ENCODE results near the gene CX3CR1.

Gene CX3CR1

GRCh38 chr3:39271363-39271914, 8.4 kb downstream of the CX3CR1 start:
- no peak overlapping the region for H3K4me2 ChIP-seq (ENCODE audit: low read length)
- no peaks in the 10 kb centered on the region for H3K79me1 ChIP-seq (ENCODE audit: low read length)
- no peak overlapping the region for H3K56ac ChIP-seq (ENCODE audit: low read length)
- no peak overlapping the region for H3K27ac ChIP-seq (ENCODE audit: low read depth, low read length)
- no peaks in the 10 kb centered on the region for H3K4me1 ChIP-seq (ENCODE audit: control insufficient read depth, low read depth, low read length)
- H2BK5ac ChIP-seq (ENCODE audit: low read length): no peak overlapping the region
- H4K5ac ChIP-seq (ENCODE audit: low read length): no peak overlapping the region
- no peak overlapping the region for H3K9ac ChIP-seq (ENCODE audit: low read length)
- no peak overlapping the region for H3K18ac ChIP-seq (ENCODE audit: low read length)
- DNase-seq: no peak
- H3K79me2 ChIP-seq (ENCODE audit: control insufficient read depth, insufficient read depth, low read length): no peaks in the 10 kb centered on the region
- no peak overlapping the region for H2BK120ac ChIP-seq (ENCODE audit: low read depth, low read length)
- H2BK15ac ChIP-seq (replicated peaks; ENCODE audit: low read depth): no peak overlapping the region
- H3K27me3 ChIP-seq (ENCODE audit: insufficient read depth, low read length, poor library complexity): no peaks in the 10 kb centered on the region
- no peak overlapping the region for H3K4ac ChIP-seq (ENCODE audit: low read depth, low read length)
- H4K8ac ChIP-seq (ENCODE audit: low read depth, low read length): no peak overlapping the region
- no peak overlapping the region for H2AK5ac ChIP-seq (ENCODE audit: low read length)
- no peak overlapping the region for H3K23ac ChIP-seq (ENCODE audit: low read length)
- no peak overlapping the region for H3K4me3 ChIP-seq (ENCODE audit: low read length)
- H3K36me3 ChIP-seq (ENCODE audit: control insufficient read depth, insufficient read depth, low read length): no peaks in the 10 kb centered on the region
- no CpG with 5 or more reads among the region's 6 CpGs for WGBS (ENCODE audit: extremely low coverage, insufficient coverage, low lambda C conversion rate)

DNA sequence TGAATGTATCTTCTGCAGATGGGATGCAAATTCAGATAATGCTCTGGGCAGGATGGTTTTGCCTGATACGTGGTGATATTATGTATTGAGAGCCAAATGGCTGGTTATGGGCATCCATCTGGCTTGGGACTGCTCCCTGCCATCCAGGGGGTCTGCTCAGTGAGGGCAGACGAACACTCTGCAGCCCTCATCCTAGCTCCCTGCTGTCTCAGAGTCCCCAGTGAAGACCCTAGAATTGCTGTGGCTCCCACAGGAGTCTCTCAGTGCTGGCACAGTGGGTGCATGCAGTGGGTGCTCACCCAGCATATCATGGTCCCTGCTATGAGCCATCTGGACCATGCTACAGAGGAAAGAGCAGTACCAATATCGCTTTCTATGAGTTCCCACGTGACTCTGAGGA, 10.3 kb downstream of the CX3CR1 start:
- Histone ChIP-seq H4K5ac (ENCODE audit: low read length) (no peak overlapping the region), H3K27me3 (ENCODE audit: insufficient read depth, low read length, poor library complexity) (no peaks in the 10 kb centered on the region), H3K79me1 (ENCODE audit: low read length) (no peaks in the 10 kb centered on the region), H2BK5ac (ENCODE audit: low read length) (no peak overlapping the region), H3K4me3 (ENCODE audit: low read length) (no peak overlapping the region), H3K4me1 (ENCODE audit: control insufficient read depth, low read depth, low read length) (no peaks in the 10 kb centered on the region), H3K27ac (ENCODE audit: low read depth, low read length) (no peak overlapping the region), H3K36me3 (ENCODE audit: control insufficient read depth, insufficient read depth, low read length) (no peaks in the 10 kb centered on the region), H3K4me2 (ENCODE audit: low read length) (no peak overlapping the region), H2BK15ac (replicated peaks; ENCODE audit: low read depth) (no peak overlapping the region), H3K4ac (ENCODE audit: low read depth, low read length) (no peak overlapping the region), H4K8ac (ENCODE audit: low read depth, low read length) (no peak overlapping the region), H3K18ac (ENCODE audit: low read length) (no peak overlapping the region), H2AK5ac (ENCODE audit: low read length) (no peak overlapping the region), H3K9ac (ENCODE audit: low read length) (no peak overlapping the region), H3K23ac (ENCODE audit: low read length) (no peak overlapping the region), H3K79me2 (ENCODE audit: control insufficient read depth, insufficient read depth, low read length) (no peaks in the 10 kb centered on the region), H3K56ac (ENCODE audit: low read length) (no peak overlapping the region), H2BK120ac (ENCODE audit: low read depth, low read length) (no peak overlapping the region)
- no CpG with 5 or more reads among the region's 4 CpGs for WGBS (ENCODE audit: extremely low coverage, insufficient coverage, low lambda C conversion rate)
- DNase-seq: no peak

DNA sequence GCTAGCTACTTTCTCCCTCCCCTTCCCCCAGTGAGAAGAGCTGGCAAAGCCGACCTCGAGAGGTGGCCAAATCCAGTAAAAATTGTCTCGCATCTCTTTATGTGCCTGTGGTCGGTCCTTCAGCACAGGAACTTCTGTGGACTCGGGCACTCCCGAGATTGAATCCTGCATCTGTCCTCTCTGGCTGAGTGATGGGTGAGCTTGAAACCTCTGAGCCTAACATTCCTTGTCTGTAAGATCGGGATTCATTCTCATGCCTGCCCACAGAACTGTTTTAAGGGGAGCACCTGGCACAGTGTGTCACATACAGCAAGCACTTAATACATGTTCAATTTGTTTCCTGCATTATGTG, 11.3 kb downstream of the CX3CR1 start:
- Histone ChIP-seq H3K4me1 (ENCODE audit: control insufficient read depth, low read depth, low read length) (no peaks in the 10 kb centered on the region), H3K56ac (ENCODE audit: low read length) (no peak overlapping the region), H3K4me3 (ENCODE audit: low read length) (no peak overlapping the region), H2AK5ac (ENCODE audit: low read length) (no peak overlapping the region), H4K8ac (ENCODE audit: low read depth, low read length) (no peak overlapping the region), H3K36me3 (ENCODE audit: control insufficient read depth, insufficient read depth, low read length) (no peaks in the 10 kb centered on the region), H3K79me2 (ENCODE audit: control insufficient read depth, insufficient read depth, low read length) (no peaks in the 10 kb centered on the region), H2BK120ac (ENCODE audit: low read depth, low read length) (no peak overlapping the region), H4K5ac (ENCODE audit: low read length) (no peak overlapping the region), H3K27me3 (ENCODE audit: insufficient read depth, low read length, poor library complexity) (no peaks in the 10 kb centered on the region), H2BK5ac (ENCODE audit: low read length) (no peak overlapping the region), H3K27ac (ENCODE audit: low read depth, low read length) (no peak overlapping the region), H3K18ac (ENCODE audit: low read length) (no peak overlapping the region), H3K4ac (ENCODE audit: low read depth, low read length) (no peak overlapping the region), H3K9ac (ENCODE audit: low read length) (no peak overlapping the region), H3K79me1 (ENCODE audit: low read length) (no peaks in the 10 kb centered on the region), H2BK15ac (replicated peaks; ENCODE audit: low read depth) (no peak overlapping the region), H3K23ac (ENCODE audit: low read length) (no peak overlapping the region), H3K4me2 (ENCODE audit: low read length) (no peak overlapping the region)
- DNase-seq: no peak
- WGBS (ENCODE audit: extremely low coverage, insufficient coverage, low lambda C conversion rate): no CpG with 5 or more reads among the region's 7 CpGs

- H3K79me2 ChIP-seq (ENCODE audit: control insufficient read depth, insufficient read depth, low read length): no peaks in the 10 kb centered on the region
- H4K5ac ChIP-seq (ENCODE audit: low read length): no peak overlapping the region
- no peak overlapping the region for H3K23ac ChIP-seq (ENCODE audit: low read length)
- no peaks in the 10 kb centered on the region for H3K4me1 ChIP-seq (ENCODE audit: control insufficient read depth, low read depth, low read length)
- no peak overlapping the region for H3K4me2 ChIP-seq (ENCODE audit: low read length)
- WGBS (ENCODE audit: extremely low coverage, insufficient coverage, low lambda C conversion rate): no CpG with 5 or more reads among the region's 15 CpGs
- H3K4ac ChIP-seq (ENCODE audit: low read depth, low read length): no peak overlapping the region
- H3K79me1 ChIP-seq (ENCODE audit: low read length): no peaks in the 10 kb centered on the region
- H2BK5ac ChIP-seq (ENCODE audit: low read length): no peak overlapping the region
- no peak overlapping the region for H2BK15ac ChIP-seq (replicated peaks; ENCODE audit: low read depth)
- H2AK5ac ChIP-seq (ENCODE audit: low read length): no peak overlapping the region
- H2BK120ac ChIP-seq (ENCODE audit: low read depth, low read length): no peak overlapping the region
- no peak overlapping the region for H3K4me3 ChIP-seq (ENCODE audit: low read length)
- H3K27me3 ChIP-seq (ENCODE audit: insufficient read depth, low read length, poor library complexity): no peaks in the 10 kb centered on the region
- H4K8ac ChIP-seq (ENCODE audit: low read depth, low read length): no peak overlapping the region
- H3K18ac ChIP-seq (ENCODE audit: low read length): no peak overlapping the region
- no peaks in the 10 kb centered on the region for H3K36me3 ChIP-seq (ENCODE audit: control insufficient read depth, insufficient read depth, low read length)
- no peak overlapping the region for H3K27ac ChIP-seq (ENCODE audit: low read depth, low read length)
- H3K9ac ChIP-seq (ENCODE audit: low read length): no peak overlapping the region
- no peak overlapping the region for H3K56ac ChIP-seq (ENCODE audit: low read length)
- DNase-seq: no peak
Observed at GRCh38 chr3:39267631-39268548, 11.9 kb downstream of the CX3CR1 start.

- WGBS (ENCODE audit: extremely low coverage, insufficient coverage, low lambda C conversion rate): no CpG with 5 or more reads among the region's 3 CpGs
- Histone ChIP-seq H3K4me1 (ENCODE audit: control insufficient read depth, low read depth, low read length) (no peaks in the 10 kb centered on the region), H3K79me2 (ENCODE audit: control insufficient read depth, insufficient read depth, low read length) (no peaks in the 10 kb centered on the region), H4K5ac (ENCODE audit: low read length) (no peak overlapping the region), H3K23ac (ENCODE audit: low read length) (no peak overlapping the region), H3K27ac (ENCODE audit: low read depth, low read length) (no peak overlapping the region), H2BK5ac (ENCODE audit: low read length) (no peak overlapping the region), H3K4me2 (ENCODE audit: low read length) (no peak overlapping the region), H3K9ac (ENCODE audit: low read length) (no peak overlapping the region), H3K36me3 (ENCODE audit: control insufficient read depth, insufficient read depth, low read length) (no peaks in the 10 kb centered on the region), H2AK5ac (ENCODE audit: low read length) (no peak overlapping the region), H3K4me3 (ENCODE audit: low read length) (no peak overlapping the region), H3K56ac (ENCODE audit: low read length) (no peak overlapping the region), H2BK15ac (replicated peaks; ENCODE audit: low read depth) (no peak overlapping the region), H2BK120ac (ENCODE audit: low read depth, low read length) (no peak overlapping the region), H3K79me1 (ENCODE audit: low read length) (no peaks in the 10 kb centered on the region), H3K4ac (ENCODE audit: low read depth, low read length) (no peak overlapping the region), H3K18ac (ENCODE audit: low read length) (no peak overlapping the region), H3K27me3 (ENCODE audit: insufficient read depth, low read length, poor library complexity) (no peaks in the 10 kb centered on the region), H4K8ac (ENCODE audit: low read depth, low read length) (no peak overlapping the region)
- DNase-seq: no peak
Observed at GRCh38 chr3:39264053-39264452, 15.8 kb downstream of the CX3CR1 start.
